Heart left ventricle (tissue), 13 donors: ENCODE results near the gene PKIB.

ENCODE experiments used
- POLR2A ChIP-seq, 2 donors: fragments of 450-650 bp; IDR thresholded peaks; one replicate each; pipeline ENCODE4 v1.6.1; 2017; ENCODE audit warnings: antibody characterized with exemption in 2 of 2, mild to moderate bottlenecking in 2 of 2, moderate library complexity in 2 of 2
- TF ChIP-seq, protein P1 (sequence below), 12 donors: fragments of 200-600 bp; sonication (generic) in 4 of 12; IDR thresholded peaks; one replicate each; pipeline versions ENCODE4 v1.5.0 to v1.8.0; 2018 to 2022; ENCODE audit warnings: antibody characterized with exemption in 12 of 12, mild to moderate bottlenecking in 5 of 12
- donor health status: ischemic (EF 13 %, LVEDD 7.1; RV severe dilation, severe dysfunction).
- donor health status: DM: no; HTN: yes; CAD: no.
- donor health status: DM: no; HTN: no; CAD: no.
- donor health status: ischemic (EF 25% LVEDD 6.9; RV normal size, moderate dysfunction).
- donor health status: ischemic (EF 25% LVEDD 5.7; RV mildly dilated, moderate dysfunction).
- donor health status: ischemic (EF 35%, LVEDD 5.7; RV mildly dilated, moderate dysfunction).
- donor health status: nonischemic (EF 11% LVEDD 7.7; RV severe dilation, severe dysfunction).
- donor health status: DM: yes; HTN: yes; CAD: no.
- donor health status: PGD.
- donor health status: ischemic (EF 29% LVEDD 5.4; RV normal size, mild dysfunction).
- donor health status: nonischemic (EF 23%, LVEDD 6.1; RV moderate dilation, normal function).

DNA sequence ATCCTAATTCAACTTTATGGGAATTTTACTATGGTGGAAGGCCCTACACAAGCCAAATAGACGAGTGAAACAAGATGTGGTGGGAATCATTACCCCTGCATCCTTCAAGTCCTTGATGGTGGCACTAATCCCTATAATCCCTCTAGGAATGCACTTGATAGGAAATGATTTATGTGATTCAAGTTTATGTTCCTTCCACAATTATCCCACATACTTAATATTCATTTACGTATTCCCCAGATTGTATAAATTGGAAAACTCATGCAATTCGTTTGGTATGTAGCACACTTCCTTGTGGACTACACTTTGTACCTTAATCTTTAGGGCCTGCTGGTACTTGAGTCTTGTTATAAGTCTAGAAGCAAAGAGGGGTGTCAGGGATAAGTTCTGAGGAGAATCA lies 40.8 kb downstream of the PKIB start:
- TF ChIP-seq, protein P1, sequence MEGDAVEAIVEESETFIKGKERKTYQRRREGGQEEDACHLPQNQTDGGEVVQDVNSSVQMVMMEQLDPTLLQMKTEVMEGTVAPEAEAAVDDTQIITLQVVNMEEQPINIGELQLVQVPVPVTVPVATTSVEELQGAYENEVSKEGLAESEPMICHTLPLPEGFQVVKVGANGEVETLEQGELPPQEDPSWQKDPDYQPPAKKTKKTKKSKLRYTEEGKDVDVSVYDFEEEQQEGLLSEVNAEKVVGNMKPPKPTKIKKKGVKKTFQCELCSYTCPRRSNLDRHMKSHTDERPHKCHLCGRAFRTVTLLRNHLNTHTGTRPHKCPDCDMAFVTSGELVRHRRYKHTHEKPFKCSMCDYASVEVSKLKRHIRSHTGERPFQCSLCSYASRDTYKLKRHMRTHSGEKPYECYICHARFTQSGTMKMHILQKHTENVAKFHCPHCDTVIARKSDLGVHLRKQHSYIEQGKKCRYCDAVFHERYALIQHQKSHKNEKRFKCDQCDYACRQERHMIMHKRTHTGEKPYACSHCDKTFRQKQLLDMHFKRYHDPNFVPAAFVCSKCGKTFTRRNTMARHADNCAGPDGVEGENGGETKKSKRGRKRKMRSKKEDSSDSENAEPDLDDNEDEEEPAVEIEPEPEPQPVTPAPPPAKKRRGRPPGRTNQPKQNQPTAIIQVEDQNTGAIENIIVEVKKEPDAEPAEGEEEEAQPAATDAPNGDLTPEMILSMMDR (IDR thresholded peaks at IDR 0.05), result no peak
- TF ChIP-seq POLR2A (IDR thresholded peaks at IDR 0.05), result no peak
